ENCODE data around the gene VPS39.

Gene VPS39

DNA sequence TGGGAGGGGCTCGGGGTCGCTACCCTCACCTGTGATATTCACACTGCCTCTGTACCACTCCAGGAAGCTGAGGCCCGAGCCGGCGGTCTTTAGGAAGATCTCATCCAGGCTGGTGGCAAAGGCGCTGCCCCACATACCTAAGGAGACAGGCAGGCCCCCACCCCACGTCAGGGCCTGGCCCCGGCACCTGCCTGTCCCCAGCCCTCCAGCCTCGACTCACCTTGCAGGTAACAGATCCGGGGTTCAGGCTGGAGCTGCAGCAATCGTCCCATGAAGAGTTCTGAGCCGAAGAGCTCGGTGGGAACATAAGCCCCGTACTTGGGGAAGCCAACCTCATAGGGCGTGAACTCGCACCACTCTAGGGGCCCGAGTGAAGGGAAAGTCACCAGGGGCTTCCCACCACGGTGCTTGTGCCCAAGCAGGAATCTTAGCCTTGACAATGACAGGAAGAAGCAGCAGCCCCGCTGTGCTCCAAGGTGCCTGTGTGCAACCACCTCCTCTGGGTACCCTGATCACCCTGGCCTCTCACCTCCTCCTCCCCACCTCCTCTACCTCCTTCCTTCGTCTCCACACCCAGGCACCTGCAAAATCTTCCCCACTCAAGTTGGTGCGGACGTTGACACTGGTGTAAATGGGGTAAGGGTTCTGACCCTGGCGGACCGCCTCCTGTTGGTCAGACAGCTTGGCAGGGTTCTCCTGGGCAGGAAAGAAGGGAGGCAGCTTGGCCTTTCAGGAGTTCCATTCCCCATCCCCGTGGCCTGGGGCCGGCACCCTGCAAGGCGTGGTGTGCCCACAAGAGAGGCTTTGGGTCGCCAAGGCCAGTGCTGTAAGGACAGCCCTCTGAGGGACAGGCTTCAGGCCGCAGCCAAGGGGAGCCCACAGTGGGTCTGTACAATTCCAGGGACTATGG lies 62.3 kb downstream of the VPS39 start:
- TF ChIP-seq, protein P1, sequence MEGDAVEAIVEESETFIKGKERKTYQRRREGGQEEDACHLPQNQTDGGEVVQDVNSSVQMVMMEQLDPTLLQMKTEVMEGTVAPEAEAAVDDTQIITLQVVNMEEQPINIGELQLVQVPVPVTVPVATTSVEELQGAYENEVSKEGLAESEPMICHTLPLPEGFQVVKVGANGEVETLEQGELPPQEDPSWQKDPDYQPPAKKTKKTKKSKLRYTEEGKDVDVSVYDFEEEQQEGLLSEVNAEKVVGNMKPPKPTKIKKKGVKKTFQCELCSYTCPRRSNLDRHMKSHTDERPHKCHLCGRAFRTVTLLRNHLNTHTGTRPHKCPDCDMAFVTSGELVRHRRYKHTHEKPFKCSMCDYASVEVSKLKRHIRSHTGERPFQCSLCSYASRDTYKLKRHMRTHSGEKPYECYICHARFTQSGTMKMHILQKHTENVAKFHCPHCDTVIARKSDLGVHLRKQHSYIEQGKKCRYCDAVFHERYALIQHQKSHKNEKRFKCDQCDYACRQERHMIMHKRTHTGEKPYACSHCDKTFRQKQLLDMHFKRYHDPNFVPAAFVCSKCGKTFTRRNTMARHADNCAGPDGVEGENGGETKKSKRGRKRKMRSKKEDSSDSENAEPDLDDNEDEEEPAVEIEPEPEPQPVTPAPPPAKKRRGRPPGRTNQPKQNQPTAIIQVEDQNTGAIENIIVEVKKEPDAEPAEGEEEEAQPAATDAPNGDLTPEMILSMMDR (IDR thresholded peaks at IDR 0.05; ENCODE audit: borderline replicate concordance, control extremely low read depth, extremely low read depth, insufficient read depth, missing control alignments), result no peak
- DNase-seq (ENCODE audit: low spot score), result no peak
- in situ Hi-C loops (cut with MboI; ENCODE audit: low sequenced_read_pairs, unreplicated experiment), result no loop called here

DNA sequence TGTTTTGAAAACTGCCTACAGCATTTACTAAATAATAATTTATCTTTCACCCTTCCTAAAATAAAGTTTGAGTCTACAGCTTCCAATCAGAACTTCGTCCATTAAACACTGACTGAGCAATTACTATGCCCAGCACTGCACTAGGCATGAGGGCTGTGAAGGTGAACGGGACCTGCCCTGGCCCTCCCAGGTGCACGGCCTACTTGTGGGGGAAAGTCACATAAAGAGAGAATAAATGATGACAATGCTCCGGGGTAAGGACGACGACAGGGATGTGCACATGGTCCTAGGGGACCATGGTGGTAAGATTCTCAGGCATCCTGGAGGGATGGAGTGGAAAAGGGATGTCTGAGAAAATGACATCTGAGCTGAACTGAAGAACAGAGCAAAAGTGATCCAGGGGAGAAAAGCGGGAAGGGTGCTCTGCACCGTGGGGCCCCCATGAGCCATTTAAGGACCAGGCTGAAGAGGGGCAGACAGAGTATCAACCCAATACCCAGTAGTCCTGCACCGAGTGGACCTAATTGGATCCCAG lies 63.2 kb downstream of the VPS39 start:
- TF ChIP-seq, protein P1 (IDR thresholded peaks at IDR 0.05; ENCODE audit: borderline replicate concordance, control extremely low read depth, extremely low read depth, insufficient read depth, missing control alignments), result no peak
- in situ Hi-C loops (cut with MboI; ENCODE audit: low sequenced_read_pairs, unreplicated experiment), result no loop called here

DNA sequence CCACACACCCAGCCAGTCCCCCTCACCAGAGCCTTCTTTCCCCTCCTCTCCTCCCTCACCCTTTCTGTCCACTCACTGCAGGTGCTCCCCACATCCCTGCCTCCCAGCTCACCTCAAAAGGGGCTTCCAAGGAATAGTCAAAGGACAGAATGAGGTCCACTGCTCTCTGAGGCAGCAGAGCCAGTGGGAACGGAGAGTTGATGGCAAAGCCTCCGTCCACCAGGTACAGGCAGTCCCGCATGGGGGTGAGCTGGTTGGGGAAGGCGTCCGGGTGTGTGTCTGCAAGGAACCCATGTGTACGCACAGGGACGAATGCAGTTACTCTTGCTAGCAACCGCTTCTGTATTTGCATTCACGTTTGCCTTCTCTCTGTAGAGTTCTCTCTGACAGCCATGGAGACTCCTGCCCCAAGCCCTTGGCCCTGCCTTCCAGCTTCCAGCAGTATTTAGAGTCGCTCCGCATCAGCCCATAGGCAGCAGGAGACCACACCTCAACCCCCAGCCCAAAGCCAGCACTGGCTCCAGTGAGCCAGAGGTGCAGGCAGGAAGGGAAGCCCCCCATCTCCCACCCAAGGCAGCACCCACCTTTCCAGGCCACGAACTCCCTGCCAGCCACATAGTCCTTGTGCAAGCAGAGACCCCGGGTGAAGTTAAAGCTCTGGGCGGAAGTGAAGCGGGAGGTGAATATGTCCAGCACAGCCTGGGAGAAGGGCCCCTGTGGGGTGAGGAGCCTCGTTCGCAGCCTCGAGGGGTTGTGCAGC lies 64.1 kb downstream of the VPS39 start:
- DNase-seq (ENCODE audit: low spot score), result no peak
- TF ChIP-seq, protein P1 (IDR thresholded peaks at IDR 0.05; ENCODE audit: borderline replicate concordance, control extremely low read depth, extremely low read depth, insufficient read depth, missing control alignments), result no peak
- in situ Hi-C loops (cut with MboI; ENCODE audit: low sequenced_read_pairs, unreplicated experiment), result no loop called here

More for the DNA sequence above, 63.2 kb downstream of the VPS39 start:
- DNase-seq (ENCODE audit: low spot score), result no peak

DNA sequence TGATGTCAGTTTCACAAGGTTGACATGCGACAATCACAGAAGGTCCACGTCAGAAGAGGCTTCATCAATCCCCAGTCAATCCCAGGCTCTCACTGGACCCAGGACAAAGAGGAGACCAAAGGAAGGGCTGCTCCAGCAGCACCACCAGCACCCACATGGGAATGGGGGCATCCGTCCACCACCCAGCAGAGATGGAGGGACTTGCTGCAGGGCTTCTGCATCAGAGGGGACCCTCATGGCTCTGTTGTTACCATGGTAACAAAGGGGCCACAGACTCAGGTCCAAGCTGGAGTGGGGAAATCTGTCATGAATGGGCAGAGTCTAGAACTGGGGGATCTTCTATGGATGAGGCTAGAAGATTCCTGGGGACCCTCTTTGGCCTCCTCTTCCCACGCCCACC lies 64.7 kb downstream of the VPS39 start:
- TF ChIP-seq, protein P1 (IDR thresholded peaks at IDR 0.05; ENCODE audit: borderline replicate concordance, control extremely low read depth, extremely low read depth, insufficient read depth, missing control alignments), result no peak
- in situ Hi-C loops (cut with MboI; ENCODE audit: low sequenced_read_pairs, unreplicated experiment), result no loop called here
- no peak for DNase-seq (ENCODE audit: low spot score)

DNA sequence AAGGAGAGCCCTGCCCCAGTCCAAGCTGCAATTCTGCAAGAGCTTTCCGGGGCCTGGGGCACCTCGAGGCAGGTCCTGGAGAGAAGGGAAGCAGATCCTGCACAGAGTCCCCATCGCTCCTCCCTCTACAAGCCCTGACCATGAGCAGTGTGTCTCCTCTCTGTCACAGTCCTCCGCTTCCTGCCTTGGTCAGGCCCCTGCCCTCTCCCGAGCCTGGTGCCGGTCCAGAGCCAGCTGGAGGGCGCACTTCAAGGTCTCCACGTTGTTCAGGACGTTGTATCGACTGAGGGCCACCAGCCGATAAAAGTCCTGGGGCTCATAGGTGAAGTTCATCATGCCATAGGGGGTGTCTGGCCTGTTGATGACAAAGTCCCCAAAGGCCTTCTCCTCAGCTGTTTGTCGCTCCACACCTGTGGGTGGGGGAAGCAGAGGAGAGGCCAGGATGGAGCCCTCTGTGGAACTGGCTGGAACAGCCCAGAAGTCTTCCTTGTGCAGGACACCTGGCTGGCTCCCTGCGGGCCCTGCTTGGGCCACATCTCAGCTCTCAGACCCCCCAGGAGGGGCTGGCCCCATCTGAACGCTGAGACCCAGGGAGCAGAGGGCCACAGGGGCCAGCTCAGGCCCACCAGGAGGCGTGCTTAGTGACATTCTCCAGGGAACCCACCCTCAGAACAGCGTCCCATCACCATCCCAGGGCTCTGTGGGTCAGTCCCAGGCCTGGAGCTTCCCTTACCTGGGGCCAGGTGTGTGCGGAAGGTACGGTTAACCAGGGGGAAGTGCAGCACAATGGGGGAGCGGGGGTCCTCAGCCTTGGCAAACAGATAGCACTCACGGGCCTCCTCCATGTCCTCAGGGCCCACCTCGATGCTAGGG lies 66.1 kb downstream of the VPS39 start:
- TF ChIP-seq, protein P1 (IDR thresholded peaks at IDR 0.05; ENCODE audit: borderline replicate concordance, control extremely low read depth, extremely low read depth, insufficient read depth, missing control alignments), result no peak
- in situ Hi-C loops (cut with MboI; ENCODE audit: low sequenced_read_pairs, unreplicated experiment), result no loop called here
- DNase-seq (ENCODE audit: low spot score), result no peak

DNA sequence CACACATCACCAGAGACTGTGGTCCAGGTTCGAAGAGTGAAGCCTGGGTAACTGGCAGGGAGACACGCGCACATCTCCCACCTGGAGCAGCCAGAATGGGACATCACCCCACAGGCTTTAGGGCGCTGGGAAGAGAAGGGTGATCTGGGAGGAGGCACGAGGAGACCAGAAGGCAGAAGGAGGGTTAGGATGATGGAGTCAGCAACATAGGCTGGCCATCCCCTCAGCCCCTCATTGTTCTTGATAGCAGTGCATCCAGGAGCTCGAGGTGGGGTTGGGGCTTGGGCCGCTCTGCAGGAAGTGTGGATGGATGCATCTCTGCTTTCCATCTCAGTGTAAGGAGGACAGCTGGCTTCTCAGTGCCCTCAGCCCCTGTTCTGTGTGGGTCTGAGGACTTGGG lies 66.9 kb downstream of the VPS39 start:
- in situ Hi-C loops (cut with MboI; ENCODE audit: low sequenced_read_pairs, unreplicated experiment), result no loop called here
- no peak for DNase-seq (ENCODE audit: low spot score)

More for the DNA sequence above, 66.9 kb downstream of the VPS39 start:
- TF ChIP-seq, protein P1 (IDR thresholded peaks at IDR 0.05; ENCODE audit: borderline replicate concordance, control extremely low read depth, extremely low read depth, insufficient read depth, missing control alignments), result no peak
